Activated naive CD4-positive, alpha-beta T cell treated with anti-CD3 and anti-CD28 coated beads, Interleukin-2, amount 10 ng/mL, durations not matched to agents 7 days and 5 days (primary cell): ENCODE data around the gene CCNJ.
"Not testable (repeated sequence)": the region's sequence is repeated elsewhere in the genome, so short reads cannot be mapped to it uniquely, and the experiment has no call there.

Experiments used
- CTCF ChIA-PET: fragments of 350-600 bp; sonication (Branson Sonifier 250); formaldehyde crosslinking; loops from one replicate; lab custom pipeline; 2021; ENCODE audit warnings: antibody characterized with exemption; lab: Charles Lee
- DNase-seq: peaks from one replicate; pipeline ENCODE4 v3.0.0-alpha.2; 2020
- H3K27ac Mint-ChIP-seq: one replicate; pipeline ENCODE4 v1.8.0; 2021; ENCODE audit warnings: mild to moderate bottlenecking, moderate library complexity, mixed read lengths
- H3K27me3 Mint-ChIP-seq: one replicate; pipeline ENCODE4 v1.8.0; 2021; ENCODE audit warnings: mild to moderate bottlenecking, mixed read lengths
- H3K36me3 Mint-ChIP-seq: one replicate; pipeline ENCODE4 v1.8.0; 2021; ENCODE audit warnings: mixed read lengths
- H3K4me1 Mint-ChIP-seq: one replicate; pipeline ENCODE4 v1.8.0; 2021; ENCODE audit warnings: mixed read lengths
- H3K4me3 Mint-ChIP-seq: one replicate; pipeline ENCODE4 v1.8.0; 2021; ENCODE audit warnings: mild to moderate bottlenecking, moderate library complexity, mixed read lengths
- H3K9me3 Mint-ChIP-seq: one replicate; pipeline ENCODE4 v1.8.0; 2021; ENCODE audit warnings: mixed read lengths

Gene CCNJ

DNA sequence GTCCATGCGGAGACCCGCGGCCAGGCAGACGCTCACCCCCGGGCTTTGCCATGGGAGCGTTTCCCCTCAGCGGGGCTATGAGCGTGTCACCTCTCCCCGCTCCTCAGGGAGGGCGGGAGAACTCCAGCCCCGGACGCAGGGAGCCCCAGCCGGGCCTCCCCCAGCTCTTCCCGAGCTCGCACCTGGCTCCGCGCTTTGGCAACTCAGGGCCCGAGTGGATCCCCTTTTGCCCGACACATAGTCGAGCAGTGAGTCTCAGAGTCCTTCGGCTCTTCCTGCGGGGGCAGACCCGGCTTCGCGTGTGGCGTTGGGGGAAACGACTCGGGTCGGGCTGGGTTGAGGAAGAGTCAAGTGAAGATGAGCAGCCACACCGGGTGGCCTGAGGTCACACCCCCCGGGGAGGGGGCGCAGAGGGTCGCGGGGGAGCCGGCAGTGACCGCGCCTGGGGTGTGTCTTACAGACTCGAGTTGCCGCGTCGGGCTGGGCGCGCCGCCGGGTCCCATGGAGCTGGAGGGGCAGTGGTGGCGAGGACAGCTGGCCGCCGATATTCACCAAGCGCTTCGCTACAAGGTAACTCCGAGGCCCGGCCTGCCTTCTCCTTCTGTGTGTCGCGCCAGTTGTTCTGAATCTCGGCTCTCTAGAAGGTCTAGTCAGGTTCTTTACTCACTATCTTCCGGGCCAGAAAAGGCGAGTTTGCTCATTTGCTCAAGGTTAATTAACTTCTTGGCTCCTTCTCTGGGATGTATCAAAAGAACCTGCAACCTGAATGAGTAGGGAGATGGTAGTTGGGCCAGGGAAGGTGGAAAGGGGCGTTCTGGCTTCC, 721 bp downstream of the CCNJ start:
- Mint-ChIP-seq H3K27ac (peak overlapping the region; percentile 82), H3K4me3 (peak overlapping the region; percentile 88), H3K9me3 (no peaks in the 10 kb centered on the region), H3K27me3 (no peaks in the 10 kb centered on the region), H3K36me3 (peaks cover 26% of the 10 kb centered on the region), H3K4me1 (peaks cover 43% of the 10 kb centered on the region)
- CTCF ChIA-PET, result interaction anchor here (1.0 to 1.1 kb wide), 2 partner anchors 86 to 350 kb away, joined by 3 to 4 read pairs; partner anchors contain the start of genes TCTN3 and ZNF518A
- peak; percentile 63 for DNase-seq

DNA sequence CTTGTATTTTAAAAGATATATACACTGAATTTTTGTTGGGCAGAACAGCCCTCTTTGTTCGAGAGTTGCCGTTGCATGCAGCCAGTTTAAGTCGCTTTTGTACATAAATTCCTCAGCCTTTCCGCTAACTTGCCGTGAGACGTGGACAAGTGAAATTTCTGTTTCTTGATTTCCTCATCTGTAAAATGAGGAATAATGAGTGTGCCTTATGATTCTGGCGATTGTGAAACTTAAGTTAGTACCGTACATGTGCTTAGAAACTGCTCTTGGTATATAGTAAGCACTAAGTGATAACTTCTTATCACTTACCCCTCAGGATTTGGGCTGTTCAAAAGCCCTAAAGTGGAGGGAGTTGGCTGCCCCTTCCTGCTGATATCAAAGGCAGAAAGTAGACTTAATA, 1.4 kb downstream of the CCNJ start:
- Mint-ChIP-seq H3K4me1 (peaks cover 43% of the 10 kb centered on the region), H3K9me3 (no peaks in the 10 kb centered on the region), H3K4me3 (peak overlapping the region; percentile 88), H3K27me3 (no peaks in the 10 kb centered on the region), H3K27ac (peak overlapping the region; percentile 82), H3K36me3 (peaks cover 26% of the 10 kb centered on the region)
- DNase-seq, result no peak
- CTCF ChIA-PET, result no interaction called here

DNA sequence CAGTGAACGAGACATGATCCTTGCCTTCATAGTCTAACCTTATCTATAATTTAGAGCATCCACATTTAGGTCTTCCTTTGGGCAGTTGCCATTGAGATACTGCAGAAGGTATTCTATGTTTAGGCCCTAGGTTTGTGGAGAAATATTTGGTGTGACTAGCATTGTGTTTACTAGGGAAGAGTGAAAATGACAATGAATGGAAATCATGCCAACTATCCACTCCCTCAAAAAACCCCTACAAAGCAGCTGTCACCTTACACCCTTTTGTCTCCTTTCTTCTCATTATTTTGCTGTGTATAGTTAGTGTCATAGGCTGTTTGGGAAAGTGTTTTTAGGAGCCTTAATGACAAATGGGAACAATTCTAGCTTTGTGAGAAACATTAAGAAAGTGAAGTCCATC, 3.2 kb downstream of the CCNJ start:
- CTCF ChIA-PET, result interaction anchor here (0.7 to 2.3 kb wide), 6 partner anchors 43 to 353 kb away, joined by 3 to 13 read pairs (median 4); partner anchors contain the start of gene TCTN3
- no peak overlapping the region for H3K4me3 Mint-ChIP-seq
- H3K27me3 Mint-ChIP-seq, result no peaks in the 10 kb centered on the region
- peaks cover 29% of the 10 kb centered on the region for H3K36me3 Mint-ChIP-seq
- peaks cover 43% of the 10 kb centered on the region for H3K4me1 Mint-ChIP-seq
- no peaks in the 10 kb centered on the region for H3K9me3 Mint-ChIP-seq
- DNase-seq, result no peak
- H3K27ac Mint-ChIP-seq, result no peak overlapping the region

DNA sequence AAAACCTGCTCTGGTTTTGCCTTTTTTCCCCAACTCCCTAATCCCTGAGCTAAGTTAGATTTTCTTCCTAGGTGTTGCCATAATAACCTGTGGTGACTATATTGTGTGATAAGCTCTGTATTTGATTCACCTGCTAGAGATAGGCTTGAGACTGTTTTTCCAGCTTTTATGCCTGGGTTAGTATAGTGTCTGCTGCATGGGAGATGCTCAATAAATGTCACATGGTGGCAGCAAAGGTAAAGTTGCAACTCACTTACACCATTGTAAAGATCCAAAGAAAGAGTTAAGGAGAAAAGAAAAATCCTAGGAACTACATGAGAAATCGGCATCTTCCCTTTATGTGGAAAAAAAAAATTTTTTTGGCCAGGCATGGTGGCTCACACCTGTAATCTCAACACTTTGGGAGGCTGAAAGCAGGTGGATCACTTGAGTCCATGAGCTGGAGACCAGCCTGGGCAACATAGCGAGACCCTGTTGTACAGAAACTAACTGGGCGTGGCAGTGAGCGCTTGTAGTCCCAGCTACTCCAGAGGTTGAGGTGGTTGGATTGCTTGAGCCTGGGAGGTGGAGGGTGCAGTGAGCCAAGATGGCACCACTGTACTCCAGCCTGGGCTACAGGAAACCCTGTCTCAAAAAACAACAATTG, 3.7 kb downstream of the CCNJ start:
- peaks cover 48% of the 10 kb centered on the region for H3K4me1 Mint-ChIP-seq

DNA sequence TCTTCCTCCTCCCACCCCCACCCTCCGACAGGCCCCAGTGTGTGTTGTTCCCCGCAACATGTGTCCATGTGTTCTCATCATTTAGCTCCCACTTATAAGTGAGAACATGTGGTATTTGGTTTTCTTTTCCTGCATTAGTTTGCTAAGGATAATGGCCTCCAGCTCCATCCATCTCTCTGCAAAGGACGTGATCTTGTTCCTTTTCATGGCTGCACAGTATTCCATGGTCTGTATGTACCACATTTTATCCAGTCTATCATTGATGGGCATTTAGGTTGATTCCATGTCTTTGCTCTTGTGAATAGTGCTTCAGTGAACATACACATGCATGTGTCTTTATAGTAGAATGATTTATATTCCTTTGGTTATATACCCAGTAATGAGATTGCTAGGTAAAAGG, 4.5 kb downstream of the CCNJ start:
- peaks cover 40% of the 10 kb centered on the region for H3K4me1 Mint-ChIP-seq
- H3K27ac Mint-ChIP-seq, H3K9me3 Mint-ChIP-seq, H3K27me3 Mint-ChIP-seq, DNase-seq, H3K4me3 Mint-ChIP-seq: not testable (repeated sequence)
- CTCF ChIA-PET, result interaction anchor here (0.7 to 2.3 kb wide), 5 partner anchors 14 to 246 kb away, joined by 3 to 13 read pairs (median 4); no protein-coding TSS in a partner anchor
- H3K36me3 Mint-ChIP-seq, result peaks cover 41% of the 10 kb centered on the region

More for the DNA sequence above, 3.7 kb downstream of the CCNJ start:
- Mint-ChIP-seq H3K9me3 (no peaks in the 10 kb centered on the region), H3K27me3 (no peaks in the 10 kb centered on the region), H3K36me3 (peaks cover 35% of the 10 kb centered on the region), H3K4me3 (no peak overlapping the region), H3K27ac (no peak overlapping the region)
- CTCF ChIA-PET, result interaction anchor here (0.7 to 2.3 kb wide), 8 partner anchors 15 to 354 kb away, joined by 3 to 13 read pairs (median 4); partner anchors contain the start of gene TCTN3
- DNase-seq, result no peak

DNA sequence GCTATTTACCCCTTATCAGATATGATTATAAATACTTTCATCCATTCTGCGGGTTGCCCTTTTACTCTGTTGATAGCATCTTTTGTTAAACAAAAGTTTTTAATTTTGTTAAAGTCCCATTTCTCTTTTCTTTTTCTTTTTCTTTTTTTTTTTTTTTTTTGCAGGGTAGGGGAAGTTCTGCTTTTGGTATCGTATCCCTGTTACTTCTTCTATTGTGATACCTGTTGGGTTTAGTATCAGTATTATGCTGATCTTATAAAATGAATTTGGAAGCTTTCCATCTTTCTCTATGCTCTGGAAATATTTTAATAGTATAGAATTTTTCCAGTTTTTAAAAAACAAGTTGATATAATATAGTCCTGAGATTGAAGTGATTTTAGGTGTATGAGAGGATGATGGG, 6.0 kb downstream of the CCNJ start:
- CTCF ChIA-PET, result no interaction called here
- H3K9me3 Mint-ChIP-seq, result no peaks in the 10 kb centered on the region
- no peak overlapping the region for H3K27ac Mint-ChIP-seq
- H3K4me1 Mint-ChIP-seq, result peaks cover 44% of the 10 kb centered on the region
- no peak overlapping the region for H3K4me3 Mint-ChIP-seq
- H3K27me3 Mint-ChIP-seq, result no peaks in the 10 kb centered on the region
- H3K36me3 Mint-ChIP-seq, result peaks cover 45% of the 10 kb centered on the region
- no peak for DNase-seq

DNA sequence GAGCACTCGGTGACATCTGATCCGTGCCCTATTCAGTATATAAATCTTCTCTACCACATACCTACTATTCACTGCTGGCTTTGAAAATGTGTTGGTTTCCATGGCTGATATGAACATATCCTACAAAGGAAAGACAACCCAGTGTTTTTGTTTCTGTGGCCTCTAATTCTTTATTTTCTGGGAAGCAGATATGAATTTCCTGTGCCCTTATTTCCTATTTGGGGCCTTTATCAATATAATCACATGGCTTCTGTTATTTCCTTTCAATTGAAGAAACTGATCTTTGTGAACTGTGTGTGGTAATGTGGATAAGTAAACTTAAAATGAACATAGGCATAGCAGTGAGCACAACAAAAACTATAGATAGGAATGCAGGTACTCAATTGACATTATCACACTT, 10.6 kb downstream of the CCNJ start:
- CTCF ChIA-PET, result no interaction called here
- Mint-ChIP-seq H3K4me1 (peaks cover 13% of the 10 kb centered on the region), H3K27me3 (no peaks in the 10 kb centered on the region), H3K4me3 (no peak overlapping the region), H3K36me3 (peaks cover 48% of the 10 kb centered on the region), H3K27ac (no peak overlapping the region), H3K9me3 (no peaks in the 10 kb centered on the region)
- no peak for DNase-seq

DNA sequence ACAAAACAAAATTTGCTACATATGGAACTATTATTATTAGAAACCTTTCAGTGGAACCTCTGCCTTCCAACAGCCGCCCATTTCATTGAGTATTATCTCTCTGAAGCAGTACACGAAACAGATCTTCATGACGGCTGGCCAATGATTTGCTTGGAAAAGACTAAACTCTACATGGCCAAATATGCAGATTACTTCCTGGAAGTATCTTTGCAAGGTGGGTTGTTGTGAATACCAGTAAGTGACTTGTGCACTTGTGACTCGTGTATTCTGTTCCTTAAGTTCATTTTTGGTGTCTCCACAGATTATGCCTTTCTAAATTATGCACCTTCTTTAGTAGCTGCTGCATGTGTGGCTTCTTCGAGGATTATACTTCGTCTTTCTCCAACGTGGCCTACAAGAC, 13.4 kb downstream of the CCNJ start:
- peaks cover 56% of the 10 kb centered on the region for H3K36me3 Mint-ChIP-seq
- peaks cover 10% of the 10 kb centered on the region for H3K4me1 Mint-ChIP-seq
- H3K9me3 Mint-ChIP-seq, result no peaks in the 10 kb centered on the region
- H3K27me3 Mint-ChIP-seq, result no peaks in the 10 kb centered on the region
- H3K27ac Mint-ChIP-seq, result no peak overlapping the region
- H3K4me3 Mint-ChIP-seq, result no peak overlapping the region
- CTCF ChIA-PET, result no interaction called here
- no peak for DNase-seq

DNA sequence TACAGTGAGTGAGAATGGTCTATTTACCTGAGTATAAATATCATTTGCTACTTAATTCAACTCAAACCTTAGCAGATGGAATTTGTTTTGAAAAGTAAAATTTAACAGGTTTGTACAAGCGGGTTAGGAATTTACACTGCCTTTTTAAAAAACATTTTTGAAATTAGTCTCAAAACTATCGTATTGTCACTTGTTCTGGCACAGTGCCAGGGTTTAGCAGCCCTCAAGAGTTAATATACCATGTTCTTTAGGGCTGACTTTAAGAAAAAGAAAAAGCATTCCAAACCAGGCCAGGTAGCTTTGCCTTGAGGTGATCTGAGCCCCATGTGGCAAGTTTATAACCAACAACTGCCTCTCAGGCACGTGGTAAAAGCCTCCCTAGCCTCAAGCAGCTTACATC, 17.8 kb downstream of the CCNJ start:
- peaks cover 17% of the 10 kb centered on the region for H3K4me1 Mint-ChIP-seq
- no peaks in the 10 kb centered on the region for H3K27me3 Mint-ChIP-seq
- peaks cover 53% of the 10 kb centered on the region for H3K36me3 Mint-ChIP-seq
- no peaks in the 10 kb centered on the region for H3K9me3 Mint-ChIP-seq
- H3K4me3 Mint-ChIP-seq, result no peak overlapping the region
- no peak for DNase-seq
- CTCF ChIA-PET, result interaction anchor here (0.8 to 0.9 kb wide), 2 partner anchors 13 to 161 kb away, joined by 3 read pairs; no protein-coding TSS in a partner anchor
- H3K27ac Mint-ChIP-seq, result no peak overlapping the region

DNA sequence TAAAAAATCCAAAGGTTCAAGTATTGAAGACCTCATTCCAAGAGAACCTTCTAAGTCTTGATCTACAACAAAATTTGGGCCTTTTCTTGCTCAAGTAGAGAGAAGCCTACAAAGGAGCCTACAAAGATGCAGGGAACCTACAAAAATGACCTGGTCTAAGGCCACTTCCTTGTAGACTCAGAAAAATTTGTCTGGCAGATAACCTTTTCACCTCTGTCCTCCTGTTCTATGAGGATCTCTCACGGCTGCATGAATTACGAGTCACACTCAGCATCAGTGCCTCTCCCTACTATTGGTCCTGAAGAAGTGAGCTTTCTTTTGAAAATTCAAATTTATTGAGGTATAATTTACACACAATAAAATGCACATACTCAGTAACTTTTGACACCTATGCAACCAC, 29.3 kb downstream of the CCNJ start:
- CTCF ChIA-PET, result no interaction called here
- Mint-ChIP-seq H3K27ac (no peak overlapping the region), H3K36me3 (peaks cover 5% of the 10 kb centered on the region), H3K4me1 (peaks cover 19% of the 10 kb centered on the region), H3K4me3 (no peak overlapping the region), H3K27me3 (no peaks in the 10 kb centered on the region), H3K9me3 (no peaks in the 10 kb centered on the region)
- no peak for DNase-seq

DNA sequence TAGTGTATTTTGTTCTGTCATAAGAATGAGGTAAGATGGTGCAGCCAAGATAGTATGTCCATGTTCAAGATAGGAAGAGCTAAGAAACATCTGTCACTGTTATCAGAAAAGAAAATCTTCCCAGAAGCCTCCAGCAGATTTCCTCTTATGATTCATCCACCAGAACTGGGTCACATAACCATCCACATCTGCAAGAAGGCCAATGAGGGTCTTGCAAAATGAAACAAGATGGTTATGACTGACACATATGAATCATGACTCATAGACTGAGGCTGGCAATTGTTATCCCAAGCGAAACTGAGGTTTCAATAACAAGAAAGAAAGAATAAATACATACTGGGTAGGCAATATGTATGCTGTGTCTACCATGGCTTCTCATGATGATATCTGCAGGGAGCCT, 30.3 kb downstream of the CCNJ start:
- Mint-ChIP-seq H3K4me3 (no peak overlapping the region), H3K36me3 (peaks cover 5% of the 10 kb centered on the region), H3K4me1 (peaks cover 19% of the 10 kb centered on the region), H3K27me3 (no peaks in the 10 kb centered on the region), H3K27ac (no peak overlapping the region), H3K9me3 (no peaks in the 10 kb centered on the region)
- CTCF ChIA-PET, result no interaction called here
- no peak for DNase-seq

DNA sequence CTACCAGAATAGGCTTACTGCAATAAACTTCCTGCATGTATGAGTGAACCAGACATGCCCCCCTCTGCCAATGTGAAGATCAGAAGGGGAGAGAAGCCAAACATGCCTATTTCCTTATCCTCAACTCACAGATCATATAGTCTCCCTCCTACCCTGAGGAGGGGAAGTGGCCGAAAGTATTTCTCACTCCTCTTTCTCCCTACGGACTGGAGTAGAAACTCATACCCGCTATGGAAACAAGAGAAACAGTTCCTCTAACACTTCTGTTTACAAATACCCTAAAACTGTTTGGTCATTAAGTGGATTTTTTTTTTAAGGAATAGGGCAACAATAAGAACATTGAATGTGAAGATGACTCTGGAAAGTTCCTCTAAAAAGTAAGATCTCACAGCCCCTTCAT, 31.4 kb downstream of the CCNJ start:
- H3K4me3 Mint-ChIP-seq, result no peak overlapping the region
- H3K36me3 Mint-ChIP-seq, result peaks cover 5% of the 10 kb centered on the region
- peaks cover 22% of the 10 kb centered on the region for H3K4me1 Mint-ChIP-seq
- no peaks in the 10 kb centered on the region for H3K9me3 Mint-ChIP-seq
- H3K27ac Mint-ChIP-seq, result no peak overlapping the region
- DNase-seq, result no peak
- CTCF ChIA-PET, result interaction anchor here (1.2 kb wide), 1 partner anchor 15 kb away, joined by 3 read pairs; no protein-coding TSS in a partner anchor
- no peaks in the 10 kb centered on the region for H3K27me3 Mint-ChIP-seq

DNA sequence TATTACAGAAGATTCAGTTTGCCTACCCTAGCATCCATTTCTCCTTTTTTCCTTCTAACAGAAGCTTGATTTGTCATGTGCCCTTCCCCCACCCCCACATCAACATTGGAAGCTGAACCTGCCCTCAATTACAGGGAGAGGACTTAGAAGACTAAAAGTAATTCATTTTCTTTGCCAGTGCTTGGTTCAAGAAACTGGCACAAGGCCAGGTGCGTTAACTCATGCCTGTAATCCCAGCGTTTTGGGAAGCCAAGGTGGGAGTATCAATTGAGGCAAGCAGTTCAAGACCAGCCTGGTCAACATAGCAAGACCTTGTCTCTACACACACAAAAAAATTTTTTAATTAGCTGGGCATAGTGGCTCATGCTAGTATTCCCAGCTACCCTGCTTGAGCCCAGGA, 32.6 kb downstream of the CCNJ start:
- peaks cover 22% of the 10 kb centered on the region for H3K4me1 Mint-ChIP-seq
- no peaks in the 10 kb centered on the region for H3K27me3 Mint-ChIP-seq
- H3K4me3 Mint-ChIP-seq, result no peak overlapping the region
- CTCF ChIA-PET, result interaction anchor here (0.6 to 1.2 kb wide), 2 partner anchors 13 to 244 kb away, joined by 3 read pairs; no protein-coding TSS in a partner anchor
- no peaks in the 10 kb centered on the region for H3K9me3 Mint-ChIP-seq
- DNase-seq, result no peak
- H3K36me3 Mint-ChIP-seq, result peaks cover 5% of the 10 kb centered on the region
- H3K27ac Mint-ChIP-seq, result no peak overlapping the region

DNA sequence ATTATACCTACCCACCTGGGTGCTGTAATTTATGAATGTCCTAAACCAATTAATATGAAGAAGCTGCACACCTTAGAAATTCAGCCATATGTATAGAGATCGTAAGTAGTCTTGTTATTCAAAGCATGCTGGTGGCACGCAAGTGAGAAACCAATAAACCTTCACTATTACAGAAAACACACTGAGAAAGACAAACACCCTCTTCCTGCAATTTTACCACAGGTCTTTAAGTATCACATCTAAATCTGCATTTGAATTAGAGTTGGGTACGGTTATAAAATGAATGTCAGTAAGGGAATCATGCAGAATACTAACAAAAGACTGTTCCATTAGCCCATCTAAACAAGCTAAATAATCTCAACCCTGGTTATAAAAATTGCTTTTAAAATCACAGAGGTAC, 33.8 kb downstream of the CCNJ start:
- no peak overlapping the region for H3K4me3 Mint-ChIP-seq
- peaks cover 19% of the 10 kb centered on the region for H3K4me1 Mint-ChIP-seq
- peaks cover 5% of the 10 kb centered on the region for H3K36me3 Mint-ChIP-seq
- no peaks in the 10 kb centered on the region for H3K27me3 Mint-ChIP-seq
- CTCF ChIA-PET, result interaction anchor here (1.7 kb wide), 1 partner anchor 12 kb away, joined by 5 read pairs; no protein-coding TSS in a partner anchor
- no peaks in the 10 kb centered on the region for H3K9me3 Mint-ChIP-seq
- DNase-seq, result no peak
- H3K27ac Mint-ChIP-seq, result no peak overlapping the region
